GM21360 (cell line): ENCODE data around the gene RIPOR1.

ENCODE experiments used
- ATAC-seq: cut with Tn5 transposase; IDR thresholded peaks from one replicate; pipeline ENCODE4 v1.9.1; 2021; ENCODE audit warnings: mild to moderate bottlenecking, moderate library complexity; ENCODE audit not compliant: unreplicated experiment

The RIPOR1 gene

DNA sequence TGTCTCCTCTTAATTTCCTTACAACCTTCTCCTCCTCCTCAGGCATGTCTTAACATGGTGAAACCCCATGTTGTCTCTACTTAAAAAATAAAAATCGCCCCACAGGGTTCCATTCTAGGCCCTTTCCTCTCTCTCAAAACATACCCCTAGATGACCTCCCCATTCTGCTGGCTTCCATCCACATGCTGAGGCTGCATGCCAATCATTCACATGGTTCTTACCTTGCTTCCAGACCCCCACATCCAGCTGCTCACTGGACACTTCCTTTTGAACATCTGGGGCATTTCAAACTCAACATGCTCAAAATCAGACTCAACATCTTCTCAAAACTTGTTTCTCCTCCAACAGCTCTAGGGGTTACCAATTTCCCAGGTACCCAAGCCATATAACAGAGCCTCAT is 21.3 kb downstream of the RIPOR1 start:
- ATAC-seq = no peak

- no peak for ATAC-seq
Measured at GRCh38 chr16:67551091-67551490, 22.5 kb downstream of the RIPOR1 start.

GRCh38 chr16:67551972-67552371 is 23.3 kb downstream of the RIPOR1 start:
- ATAC-seq = no peak

DNA sequence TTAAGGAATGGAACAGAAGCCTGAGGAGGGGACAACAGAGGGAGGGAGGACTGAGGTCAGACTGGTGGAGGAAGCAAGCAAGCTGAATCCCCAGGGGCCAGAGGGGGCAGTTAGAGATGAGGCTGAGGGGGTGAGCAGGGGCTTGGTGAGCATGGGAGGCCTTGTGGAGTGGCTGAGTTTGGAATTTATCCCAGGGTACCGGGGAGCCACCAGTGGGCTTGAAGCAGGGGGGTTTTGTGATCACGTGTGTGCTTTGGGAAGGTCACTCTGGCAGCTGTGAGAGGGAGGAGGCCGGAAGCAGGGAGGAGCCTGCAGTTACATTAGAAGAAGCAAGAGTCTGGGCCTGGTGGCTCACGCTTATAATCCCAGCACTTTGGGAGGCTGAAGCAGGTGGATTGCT is 23.8 kb downstream of the RIPOR1 start:
- ATAC-seq = no peak

DNA sequence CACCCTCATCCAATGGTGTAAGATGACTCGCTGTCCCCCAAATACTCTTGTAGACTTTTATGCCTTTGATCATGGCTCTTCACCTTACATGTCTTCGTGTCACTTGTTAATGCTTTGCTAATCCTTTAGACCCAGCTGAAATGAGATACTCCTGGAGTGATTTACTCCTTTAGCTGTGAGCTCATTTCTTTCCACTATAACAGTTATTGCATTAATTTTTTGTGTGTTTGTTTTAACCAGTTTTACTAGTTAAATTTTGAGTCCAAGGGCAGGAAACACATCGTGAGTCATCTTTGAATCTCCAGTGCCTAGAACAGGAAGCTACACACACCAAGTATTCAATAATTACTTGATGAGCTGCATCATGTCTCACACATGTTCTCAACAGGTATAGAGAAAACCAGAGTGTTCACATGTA is 27.2 kb downstream of the RIPOR1 start:
- no peak for ATAC-seq

DNA sequence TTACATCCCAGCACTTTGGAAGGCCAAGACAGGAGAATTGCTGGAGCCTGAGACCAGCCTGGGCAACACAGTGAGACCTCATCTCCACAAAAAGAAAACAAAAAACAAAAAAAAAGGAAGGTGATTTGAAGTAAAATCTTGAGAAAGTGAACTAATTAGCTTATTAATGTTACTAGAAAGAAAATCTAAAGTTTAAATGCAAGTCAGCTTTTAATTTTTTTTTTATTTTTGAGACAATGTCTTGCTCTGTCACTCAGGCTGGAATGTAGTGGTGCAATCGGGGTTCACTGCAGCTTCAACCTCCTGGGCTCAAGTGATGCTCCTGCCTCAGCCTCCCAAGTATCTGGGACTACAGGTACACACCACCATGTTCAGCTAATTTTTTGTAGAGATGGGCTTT is 30.2 kb downstream of the RIPOR1 start:
- no peak for ATAC-seq

GRCh38 chr16:67560827-67561342 is 32.3 kb downstream of the RIPOR1 start:
- ATAC-seq = no peak

DNA sequence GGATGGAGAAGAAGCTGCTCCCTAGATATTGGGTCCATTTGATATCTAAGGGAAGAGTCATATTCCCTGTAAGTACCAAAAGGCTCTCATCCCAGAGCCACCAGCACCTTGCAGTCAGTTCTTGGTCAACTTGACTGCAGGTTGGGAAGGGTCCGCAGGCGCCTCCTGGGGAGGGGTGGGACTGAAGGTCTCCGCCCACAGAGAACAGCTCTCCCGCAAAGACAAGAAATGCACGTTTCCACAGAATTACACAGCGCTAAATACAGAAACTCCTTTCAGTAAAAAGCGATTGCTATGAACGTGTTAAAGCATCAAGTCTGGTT is 32.8 kb downstream of the RIPOR1 start:
- ATAC-seq = no peak

DNA sequence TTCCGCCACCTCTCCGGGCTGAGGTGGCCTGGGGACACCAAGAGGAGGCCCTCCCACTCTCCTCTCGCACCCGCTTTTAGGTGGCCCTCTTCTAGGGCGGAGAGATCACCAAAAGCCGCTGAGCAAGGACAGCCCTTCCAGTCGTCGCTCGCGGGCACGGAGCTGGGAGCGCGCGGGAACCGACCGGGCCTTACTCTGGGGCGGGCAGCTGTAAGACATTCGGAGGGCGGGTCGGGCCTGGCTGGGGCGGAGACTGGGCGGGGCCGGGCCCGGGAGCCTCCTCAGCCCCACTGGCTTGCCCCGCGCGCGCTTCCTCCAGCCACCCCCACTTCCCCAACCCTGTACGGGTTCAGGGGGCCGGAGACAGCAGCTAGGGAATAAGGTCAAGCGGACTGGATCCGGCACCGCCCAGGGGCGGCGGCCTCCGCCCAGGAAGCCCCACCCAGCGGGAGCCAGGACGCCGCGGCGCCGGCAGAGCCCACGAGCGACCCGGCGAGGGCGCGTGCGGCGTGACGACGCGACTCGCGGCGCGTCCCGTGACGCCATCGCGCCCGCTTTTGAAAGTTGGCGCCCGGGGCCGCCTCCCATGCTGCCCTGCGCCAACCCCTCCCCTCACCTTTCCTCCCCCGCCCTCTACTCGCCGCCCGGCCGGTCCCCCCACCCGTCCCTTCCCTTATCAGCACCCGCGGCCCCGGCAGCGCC is 33.3 kb downstream of the RIPOR1 start:
- ATAC-seq = peak; percentile 74

DNA sequence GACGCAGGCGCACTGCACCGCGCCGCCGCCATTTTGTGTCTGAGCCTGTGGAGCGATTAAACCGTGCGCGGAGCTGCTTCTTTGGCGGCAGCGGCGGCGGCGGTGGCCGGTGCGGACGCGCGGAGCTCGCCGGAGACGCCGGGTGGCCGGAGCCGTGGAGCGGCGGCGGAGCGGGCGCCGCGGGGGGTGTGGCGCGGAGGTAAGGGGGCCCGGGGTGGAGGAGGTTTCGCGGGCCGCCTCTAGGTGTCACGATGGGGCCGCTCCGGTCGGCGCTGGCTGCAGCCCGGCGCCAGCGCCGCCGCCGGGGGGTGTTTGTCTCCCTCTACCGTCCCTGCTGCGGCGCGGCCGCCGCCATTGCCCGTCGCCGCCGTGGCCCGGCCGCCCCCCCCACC is 33.9 kb downstream of the RIPOR1 start, which contains the start of gene CTCF:
Gene CTCF (plus strand): TSS at position 1 of the 392 bp plus-strand sequence. CDS start 48,307 bp downstream, outside the sequence.
- ATAC-seq = peak; percentile 47

DNA sequence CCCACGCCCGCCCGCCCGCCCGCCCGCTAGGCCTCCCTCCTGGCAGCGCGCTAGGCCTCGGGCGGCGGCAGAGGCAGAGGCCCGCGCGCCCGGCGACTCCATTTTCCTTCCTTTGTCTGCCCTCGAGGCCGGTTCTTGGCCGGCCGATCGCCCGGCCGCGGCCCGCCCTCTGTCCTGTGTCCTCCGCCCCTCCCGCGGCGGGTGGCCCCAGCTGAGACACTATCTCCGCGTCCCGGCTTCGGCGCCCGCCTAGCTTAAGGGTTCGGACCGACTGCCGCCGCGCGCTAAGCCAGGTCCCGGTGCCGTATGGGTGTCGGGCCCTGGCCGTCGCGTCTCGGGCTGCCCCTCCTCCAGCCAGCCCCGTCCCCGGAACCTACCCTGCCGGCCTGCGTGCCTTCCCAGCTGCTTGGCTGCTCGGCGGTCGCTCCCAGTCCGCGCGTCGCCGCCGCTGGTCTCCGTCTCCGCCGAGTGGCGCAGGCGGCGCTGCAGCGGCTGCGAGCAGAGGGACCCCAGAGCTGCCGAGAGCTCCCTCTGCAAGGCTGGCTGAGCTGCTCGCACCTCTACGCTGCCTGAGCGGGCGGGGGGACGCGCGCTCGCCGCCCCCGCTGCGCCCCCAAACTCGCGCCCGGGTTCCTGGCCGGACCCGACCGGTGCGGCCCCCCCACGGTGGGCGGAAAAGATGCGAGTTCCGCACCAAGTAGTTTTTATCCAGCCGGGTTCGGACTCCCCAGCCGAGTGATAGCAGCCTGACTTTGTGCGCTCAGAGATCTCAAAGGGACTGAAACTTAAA is 34.5 kb downstream of the RIPOR1 start:
- peak; percentile 10 for ATAC-seq

DNA sequence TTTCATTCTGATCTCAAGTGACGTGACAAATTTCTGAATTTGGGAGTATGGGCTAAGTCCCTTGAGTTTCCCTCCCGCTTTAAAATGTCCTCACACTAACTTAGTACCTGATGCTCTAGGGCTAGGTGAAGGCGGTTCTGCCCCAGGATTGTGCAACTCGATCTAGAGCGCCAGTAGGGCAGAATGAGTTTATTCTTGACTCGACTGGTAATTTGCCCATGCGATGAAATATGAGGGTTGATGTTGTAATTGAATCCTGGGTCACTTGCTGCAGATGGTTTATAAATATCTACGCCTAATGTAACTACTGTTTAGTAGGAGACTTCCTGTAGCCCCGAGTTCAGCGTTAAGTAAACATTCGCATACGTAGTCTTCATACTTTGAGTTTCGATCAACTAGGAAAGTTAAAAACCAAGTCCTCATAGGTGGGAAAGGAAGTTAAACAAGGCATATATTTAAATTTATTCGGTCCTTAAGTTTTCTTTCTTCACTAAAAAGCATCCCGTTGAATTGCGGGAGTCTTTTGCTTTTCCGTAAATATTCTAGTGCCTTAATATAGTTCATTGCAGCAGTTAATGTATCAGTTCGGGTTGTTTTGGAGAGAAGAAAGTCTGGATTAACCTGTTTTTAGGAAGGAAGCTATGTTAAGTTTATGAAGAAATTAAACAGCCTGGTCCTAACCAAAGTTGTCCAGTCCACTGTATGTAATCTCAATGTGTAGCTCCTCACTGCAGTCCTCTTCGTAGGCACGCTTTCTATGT is 35.3 kb downstream of the RIPOR1 start:
- ATAC-seq = no peak

- ATAC-seq = no peak
Measured at GRCh38 chr16:67565470-67566100, 37.0 kb downstream of the RIPOR1 start.

DNA sequence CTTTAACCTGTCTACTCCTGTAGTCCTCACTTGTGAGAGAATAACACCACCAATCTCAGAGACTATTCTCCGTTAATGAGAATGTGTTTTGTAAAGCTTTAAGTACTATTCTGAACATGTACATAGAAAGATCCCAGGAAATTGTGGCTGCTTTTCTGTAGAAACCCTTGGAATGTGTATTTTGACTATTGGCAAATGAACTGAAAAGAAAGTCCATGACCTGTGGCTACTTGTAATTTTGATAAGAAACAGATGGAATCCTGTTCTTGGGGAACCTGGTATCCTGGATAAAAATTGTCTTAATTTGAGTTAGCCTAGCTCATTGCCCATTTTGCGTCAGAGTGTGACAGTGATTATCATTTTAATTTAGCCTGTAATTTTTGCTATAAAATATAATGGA is 42.8 kb downstream of the RIPOR1 start:
- ATAC-seq = no peak

DNA sequence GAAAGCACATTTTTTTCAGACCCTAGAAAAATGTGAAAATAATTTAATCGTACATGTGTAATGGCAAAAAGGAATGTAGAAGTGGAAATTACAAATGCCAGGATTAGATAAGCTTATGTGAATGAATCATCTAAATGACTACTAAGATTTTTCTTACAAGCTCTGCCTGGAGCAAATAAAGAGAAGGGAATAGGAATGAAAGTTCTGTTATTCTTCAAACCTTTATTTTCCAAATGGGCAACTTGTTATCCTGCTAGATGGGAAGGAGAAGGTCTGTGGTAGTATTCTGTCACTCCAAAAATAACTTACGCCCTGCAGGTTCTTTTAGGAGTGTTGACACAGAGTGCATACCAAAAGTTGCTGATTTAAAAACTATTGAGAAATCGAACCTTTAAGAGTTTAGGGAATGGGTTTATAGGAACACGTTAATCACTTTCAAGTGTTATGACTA is 43.4 kb downstream of the RIPOR1 start:
- ATAC-seq = no peak

GRCh38 chr16:67579686-67580085 is 51.1 kb downstream of the RIPOR1 start:
- ATAC-seq = no peak

- ATAC-seq = no peak
Measured at GRCh38 chr16:67580202-67580601, 51.6 kb downstream of the RIPOR1 start.

DNA sequence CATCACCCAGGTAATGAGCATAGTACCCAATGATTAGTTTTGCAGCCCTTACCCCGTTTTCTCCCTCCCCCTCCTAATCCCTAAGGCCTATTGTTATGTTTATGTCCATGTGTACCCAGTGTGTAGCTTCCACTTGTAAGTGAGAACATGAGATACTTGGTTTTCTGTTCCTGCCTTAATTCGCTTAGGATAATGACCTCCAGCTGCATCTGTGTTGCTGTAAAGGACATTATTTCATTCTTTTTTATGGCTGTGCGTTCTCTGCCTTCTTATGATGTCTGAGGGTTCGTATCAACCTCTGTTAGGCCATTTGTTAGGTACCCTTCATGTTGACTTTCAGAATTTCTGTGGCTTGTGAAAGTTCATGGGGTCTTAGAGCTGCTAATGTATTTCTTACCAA is 64.7 kb downstream of the RIPOR1 start:
- no peak for ATAC-seq

DNA sequence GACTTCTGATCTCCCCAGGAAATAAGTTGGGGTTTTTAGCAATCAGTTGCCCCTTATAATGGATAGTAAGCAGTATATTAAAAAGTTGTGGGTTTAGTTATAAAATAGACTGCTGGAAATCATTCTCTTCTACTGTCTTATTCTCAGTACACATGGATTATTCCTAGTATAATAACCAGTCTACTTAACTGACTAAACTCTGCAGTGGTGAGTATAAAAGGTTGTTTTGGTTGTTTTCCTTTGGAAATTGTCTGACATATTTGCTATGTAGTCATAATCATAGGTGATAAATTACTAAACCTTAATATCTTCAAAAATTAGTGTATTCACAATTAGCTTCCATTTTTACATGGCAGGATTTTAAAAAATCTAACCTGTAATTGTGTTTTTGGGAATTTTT is 65.1 kb downstream of the RIPOR1 start:
- ATAC-seq = no peak

DNA sequence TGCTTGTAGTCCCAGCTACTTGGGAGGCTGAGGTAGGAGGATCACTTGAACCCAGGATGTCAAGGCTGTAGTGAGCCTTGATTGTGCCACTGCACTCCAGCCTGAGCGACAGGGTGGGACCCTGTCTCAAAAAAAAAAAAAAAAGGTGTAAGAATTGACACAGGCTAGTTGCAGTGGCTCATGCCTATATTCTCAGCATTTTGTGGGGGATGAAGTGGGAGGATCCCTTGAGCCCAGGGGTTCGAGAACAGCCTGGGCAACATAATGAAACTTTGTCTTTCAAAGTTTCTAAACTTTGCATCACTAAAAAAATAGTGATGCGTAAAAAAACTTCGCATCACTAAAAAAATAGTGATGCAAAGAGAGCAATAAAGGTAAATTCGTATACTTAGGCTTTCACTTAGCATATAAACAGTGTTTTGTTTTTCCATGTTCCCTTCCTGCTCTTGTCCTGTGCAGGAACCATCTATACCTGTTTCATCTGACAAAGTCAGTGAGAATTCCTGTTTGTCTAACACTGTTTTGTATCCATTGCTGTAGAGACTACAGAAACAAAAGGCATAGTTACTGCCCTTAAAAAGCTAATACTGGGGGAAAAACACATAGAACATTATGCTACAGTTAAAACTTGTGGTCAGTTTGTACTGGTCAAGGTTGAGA is 65.8 kb downstream of the RIPOR1 start:
- no peak for ATAC-seq
